ELF-1 (cell line): ENCODE measurements around the gene OR10H1.
"Not testable (repeated sequence)": the region's sequence is repeated elsewhere in the genome, so short reads cannot be mapped to it uniquely, and the experiment has no call there.

Source experiments
- DNase-seq: peaks from one replicate; pipeline ENCODE4 v3.0.0-alpha.2; 2016; ENCODE audit warnings: low read depth, low spot score

Gene OR10H1

DNA sequence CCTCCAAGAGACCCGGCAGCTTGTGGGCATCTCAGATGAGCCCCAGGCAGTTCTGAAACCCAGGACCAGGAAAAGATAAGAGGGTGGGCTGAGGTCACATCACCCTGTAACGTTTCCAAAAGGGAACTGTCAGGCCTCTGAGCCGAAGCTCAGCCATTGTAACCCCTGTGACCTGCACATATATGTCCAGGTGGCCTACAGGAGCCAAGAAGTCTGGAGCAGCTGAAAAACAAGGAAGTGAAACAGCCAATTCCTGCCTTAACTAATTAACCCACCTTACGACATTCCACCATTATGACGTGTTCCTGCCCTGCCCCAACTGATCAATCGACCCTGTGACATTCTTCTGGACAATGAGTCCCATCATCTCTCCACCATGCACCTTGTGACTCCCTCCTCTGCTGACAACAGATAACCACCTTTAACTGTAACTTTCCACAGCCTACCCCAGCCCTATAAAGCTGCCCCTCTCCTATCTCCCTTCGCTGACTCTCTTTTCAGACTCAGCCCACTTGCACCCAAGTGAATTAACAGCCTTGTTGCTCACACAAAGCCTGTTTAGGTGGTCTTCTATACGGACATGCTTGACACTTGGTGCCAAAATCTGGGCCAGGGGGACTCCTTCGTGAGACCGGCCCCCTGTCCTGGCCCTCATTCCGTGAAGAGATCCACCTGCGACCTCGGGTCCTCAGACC lies 13.3 kb upstream of the OR10H1 start:
- DNase-seq = peak; percentile 1

DNA sequence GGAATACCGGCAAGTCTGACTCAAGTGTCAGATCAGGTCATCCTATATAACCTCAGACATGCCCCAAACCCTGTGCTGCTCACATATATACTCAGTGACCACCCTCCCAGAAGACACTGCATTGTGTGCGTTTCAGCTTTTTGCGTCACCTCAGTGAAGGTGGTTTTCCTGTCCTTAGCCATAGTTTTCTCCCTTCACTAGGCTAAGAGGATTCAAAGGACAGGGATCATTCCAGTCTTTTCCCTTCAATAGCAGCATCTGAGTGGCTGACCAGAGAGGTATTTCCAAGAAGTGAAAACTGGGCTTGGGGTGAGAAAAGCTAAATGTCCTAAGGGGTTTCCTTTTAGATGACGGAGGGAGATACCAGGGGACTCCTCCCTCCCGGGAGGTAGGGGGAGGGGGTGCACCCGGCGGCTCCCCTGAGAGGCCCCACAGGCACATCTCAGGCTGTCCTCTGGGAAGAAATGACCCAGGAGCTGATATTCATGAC lies 12.7 kb upstream of the OR10H1 start:
- peak; percentile 1 for DNase-seq

DNA sequence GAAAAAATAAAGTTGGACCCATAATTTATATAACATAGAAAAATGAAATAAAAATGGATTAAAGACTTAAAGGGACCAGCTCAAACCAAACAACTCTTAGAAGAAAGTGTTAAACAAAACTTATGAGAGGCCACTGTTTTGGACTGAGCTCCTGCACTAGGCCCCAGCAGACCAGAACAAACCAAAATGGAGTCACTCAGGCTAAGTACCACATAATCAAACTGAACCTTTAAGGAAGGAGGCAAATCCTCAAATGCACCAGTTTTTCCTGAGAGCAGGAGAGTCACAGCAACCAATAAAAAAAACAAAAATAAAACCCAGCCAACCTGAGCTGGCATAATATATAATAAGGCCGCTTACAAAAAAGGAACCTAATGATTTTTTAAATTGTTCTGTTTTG lies 10.3 kb upstream of the OR10H1 start:
- DNase-seq = no peak

DNA sequence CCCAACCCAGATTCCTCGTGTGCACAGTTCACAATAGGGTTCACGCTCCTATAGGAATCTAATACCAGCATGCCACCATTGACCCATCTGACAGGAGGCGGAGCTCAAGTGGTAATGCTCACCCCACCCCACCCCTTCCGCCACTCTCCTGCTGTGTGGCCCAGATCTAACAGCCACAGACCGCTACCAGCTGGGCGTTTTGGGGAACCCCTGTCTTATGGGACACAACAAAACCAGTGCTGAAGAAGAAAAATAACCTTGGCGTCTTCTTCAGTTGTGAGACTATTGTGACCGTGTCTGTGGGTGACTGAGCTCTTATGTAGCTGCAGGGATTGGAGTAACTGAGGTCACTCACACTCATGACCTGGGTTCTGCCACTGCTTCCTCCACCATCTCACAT lies 5.2 kb upstream of the OR10H1 start:
- DNase-seq = no peak

DNA sequence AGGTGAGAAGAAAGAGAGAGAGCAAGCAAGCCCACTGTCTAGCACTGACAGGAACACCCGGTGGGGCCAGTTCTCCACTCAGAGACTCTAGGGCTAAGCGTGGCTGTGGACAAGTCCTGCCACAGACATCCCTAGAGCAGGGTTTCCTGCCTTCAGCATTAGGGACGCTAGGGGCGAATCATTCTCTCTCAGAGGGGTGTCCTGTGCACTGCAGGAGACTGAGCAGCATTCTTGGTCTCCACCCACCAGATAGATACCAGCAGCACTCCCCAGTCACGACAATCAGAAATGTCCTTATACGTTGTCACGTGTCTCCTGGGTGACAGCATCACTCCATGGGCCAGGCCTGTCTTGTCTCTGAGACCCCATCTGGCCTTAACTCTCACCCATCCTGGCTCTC lies 1.5 kb downstream of the OR10H1 start:
- no peak for DNase-seq

DNA sequence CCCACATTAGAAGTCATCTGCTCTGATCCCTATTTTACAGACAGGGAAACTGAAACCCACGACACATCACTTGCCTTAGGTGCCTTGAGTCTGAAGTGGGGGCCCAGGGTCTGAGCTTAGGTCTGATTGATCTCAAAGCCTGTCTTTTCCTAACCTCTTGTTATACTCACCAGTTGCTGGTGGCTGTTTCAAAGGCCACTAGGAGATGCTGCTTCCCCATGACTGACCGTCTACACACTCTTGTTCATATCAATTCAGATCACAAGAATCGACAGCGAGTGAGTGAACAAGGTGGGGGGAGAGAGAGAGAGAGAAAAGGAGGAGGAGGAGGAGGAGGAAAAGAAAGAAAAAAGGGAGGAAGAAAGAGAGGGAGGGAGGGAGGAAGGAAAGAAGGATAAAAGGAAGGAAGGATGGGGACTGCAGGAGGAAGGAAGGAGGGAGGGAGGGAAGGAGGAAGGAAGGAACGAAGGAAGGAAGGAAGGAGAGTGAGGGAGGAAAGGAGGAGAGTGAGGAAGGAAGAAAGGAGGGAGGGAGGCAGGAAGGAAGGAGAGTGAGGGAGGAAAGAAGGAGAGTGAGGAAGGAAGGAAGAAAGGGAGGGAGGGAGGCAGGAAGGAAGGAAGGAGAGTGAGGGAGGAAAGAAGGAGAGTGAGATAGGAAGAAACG lies 3.3 kb downstream of the OR10H1 start:
- no peak for DNase-seq

DNA sequence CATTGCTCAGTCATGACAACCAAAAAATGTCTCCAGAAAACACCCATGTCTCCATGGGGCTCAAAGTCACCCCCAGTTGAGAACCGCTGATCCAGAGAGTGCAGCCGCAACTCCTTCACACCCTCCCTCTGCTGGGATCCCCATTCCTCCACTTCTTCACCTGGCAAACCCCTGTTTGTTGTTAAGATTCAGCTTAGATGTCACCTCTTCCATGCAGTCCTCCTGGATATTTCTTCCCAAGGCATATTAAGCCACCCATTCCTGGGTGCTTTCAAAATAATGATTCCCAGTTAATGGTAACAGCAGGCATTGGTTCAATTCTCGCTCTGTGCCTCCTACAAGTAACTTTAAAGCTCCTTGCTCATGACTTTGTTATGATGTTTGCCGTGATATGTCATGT lies 4.0 kb downstream of the OR10H1 start:
- DNase-seq = no peak

DNA sequence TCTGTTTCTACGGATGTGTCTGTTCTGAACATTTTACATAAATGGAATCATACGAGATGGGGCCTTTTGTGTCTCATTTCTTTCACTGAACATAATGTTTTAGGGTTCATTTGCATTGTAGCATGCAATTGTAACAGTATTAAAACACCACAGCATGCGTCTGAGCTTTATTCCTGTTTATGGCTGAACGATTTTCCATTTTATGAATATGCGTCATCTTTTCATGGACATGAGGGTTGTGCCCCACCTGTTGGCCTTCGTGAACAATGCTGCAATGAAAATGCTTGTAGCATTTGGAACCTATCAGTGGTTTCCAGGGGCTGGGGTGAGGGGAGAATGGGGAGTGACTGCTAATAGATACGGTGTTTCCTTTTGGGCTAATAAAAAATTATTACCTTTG lies 5.1 kb downstream of the OR10H1 start:
- DNase-seq = no peak

DNA sequence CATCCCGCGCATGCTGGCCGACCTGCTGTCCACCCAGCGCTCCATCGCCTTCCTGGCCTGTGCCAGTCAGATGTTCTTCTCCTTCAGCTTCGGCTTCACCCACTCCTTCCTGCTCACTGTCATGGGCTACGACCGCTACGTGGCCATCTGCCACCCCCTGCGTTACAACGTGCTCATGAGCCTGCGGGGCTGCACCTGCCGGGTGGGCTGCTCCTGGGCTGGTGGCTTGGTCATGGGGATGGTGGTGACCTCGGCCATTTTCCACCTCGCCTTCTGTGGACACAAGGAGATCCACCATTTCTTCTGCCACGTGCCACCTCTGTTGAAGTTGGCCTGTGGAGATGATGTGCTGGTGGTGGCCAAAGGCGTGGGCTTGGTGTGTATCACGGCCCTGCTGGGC lies 21.2 kb downstream of the OR10H1 start:
- not testable (repeated sequence) for DNase-seq

DNA sequence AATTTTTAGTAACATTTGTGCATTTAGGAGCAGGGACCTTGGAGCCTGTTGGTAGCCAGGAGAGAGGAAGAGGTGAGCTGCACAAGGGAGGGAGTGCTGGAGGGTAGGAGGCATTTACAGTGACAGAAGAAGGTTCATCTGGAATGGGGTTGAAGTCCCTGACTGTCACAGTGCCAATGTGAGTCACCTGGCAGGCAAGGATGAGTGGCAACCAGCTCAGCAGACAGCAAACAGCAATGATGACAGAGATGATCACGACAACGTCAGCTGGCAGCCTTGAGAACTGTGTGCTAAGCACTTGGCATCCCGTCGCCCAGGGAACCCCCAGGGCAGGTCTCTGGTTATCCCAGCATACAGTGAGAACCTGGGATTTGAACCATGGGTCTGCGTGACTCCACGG lies 25.4 kb downstream of the OR10H1 start:
- no peak for DNase-seq

DNA sequence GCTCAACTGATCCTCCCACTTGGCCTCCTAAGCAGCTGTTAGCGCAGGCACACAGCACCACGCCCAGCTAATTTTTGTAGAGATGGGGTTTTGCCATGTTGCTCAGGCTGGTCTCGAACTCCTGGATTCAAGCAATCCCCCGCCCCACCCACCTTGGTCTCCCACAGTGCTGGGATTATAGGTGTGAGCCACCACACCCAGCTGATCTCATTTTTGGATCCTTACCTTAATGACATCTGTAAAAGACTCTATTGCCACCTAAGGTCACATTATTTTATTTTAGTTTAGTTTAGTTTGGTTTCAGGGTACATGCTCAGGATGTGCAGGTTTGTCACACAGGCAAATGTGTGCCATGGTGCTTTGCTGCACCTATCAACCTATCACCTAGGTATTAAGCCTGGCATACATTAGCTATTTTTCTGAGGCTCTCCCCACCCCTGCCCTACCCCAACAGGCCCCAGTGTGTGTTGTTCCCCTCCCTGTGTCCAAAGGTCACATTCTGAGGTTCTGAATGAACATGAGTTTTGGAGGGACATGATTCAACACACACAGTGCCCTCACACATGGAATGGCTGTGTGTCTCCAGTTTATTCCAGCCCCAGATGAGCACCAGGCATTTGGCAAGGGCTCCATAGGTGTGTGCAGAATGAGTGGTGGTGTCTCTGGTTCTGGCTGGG lies 26.7 kb downstream of the OR10H1 start:
- no peak for DNase-seq

DNA sequence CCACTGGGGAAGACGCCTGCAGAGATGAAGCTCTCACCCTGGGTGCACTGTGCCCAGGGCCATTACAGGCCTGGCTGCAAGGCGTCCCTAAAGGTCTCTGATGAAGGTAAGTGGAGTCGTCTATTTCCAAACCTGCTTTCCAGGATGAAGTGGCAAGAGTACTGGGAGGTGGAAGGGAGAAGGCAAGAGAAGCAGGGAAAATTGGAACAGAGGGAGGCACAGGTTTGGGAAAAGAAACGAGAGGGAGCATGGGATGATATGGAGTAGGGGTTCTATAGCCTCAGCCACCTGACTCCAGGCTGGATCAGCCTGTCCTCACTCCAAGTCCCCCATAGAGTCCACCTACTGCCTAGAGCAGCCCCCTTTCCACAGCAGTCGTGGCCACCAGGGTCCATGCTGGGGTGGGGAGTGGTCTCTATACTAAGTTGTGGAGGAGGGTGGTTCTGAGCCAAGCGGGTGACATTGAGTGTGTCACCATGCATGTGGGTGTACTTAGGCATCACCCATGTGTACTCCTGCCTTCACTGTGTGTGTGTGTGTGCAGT lies 27.8 kb downstream of the OR10H1 start, which contains the start of gene OR10H5:
Gene OR10H5 (plus strand): TSS at position 51 of the 545 bp plus-strand sequence. CDS start 6,388 bp downstream, outside the sequence.
- DNase-seq = no peak

DNA sequence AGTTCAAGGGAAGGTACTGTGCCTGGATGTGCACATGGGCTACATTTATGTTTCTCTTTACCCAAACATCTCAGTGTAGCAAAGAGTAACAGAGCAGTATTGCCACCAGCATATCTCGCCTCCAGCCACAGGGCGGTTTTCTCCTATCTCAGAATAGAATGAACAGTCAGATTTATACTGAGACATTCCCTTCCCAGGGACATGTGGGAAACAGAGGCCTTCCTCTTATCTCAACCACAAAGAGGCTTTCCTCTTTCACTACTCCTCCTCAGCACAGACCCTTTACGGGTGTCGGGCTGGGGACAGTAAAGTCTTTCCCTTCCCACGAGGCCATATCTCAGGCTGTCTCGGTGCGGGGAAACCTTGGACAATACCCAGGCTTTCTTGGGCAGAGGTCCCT lies 32.6 kb downstream of the OR10H1 start:
- not testable (repeated sequence) for DNase-seq

DNA sequence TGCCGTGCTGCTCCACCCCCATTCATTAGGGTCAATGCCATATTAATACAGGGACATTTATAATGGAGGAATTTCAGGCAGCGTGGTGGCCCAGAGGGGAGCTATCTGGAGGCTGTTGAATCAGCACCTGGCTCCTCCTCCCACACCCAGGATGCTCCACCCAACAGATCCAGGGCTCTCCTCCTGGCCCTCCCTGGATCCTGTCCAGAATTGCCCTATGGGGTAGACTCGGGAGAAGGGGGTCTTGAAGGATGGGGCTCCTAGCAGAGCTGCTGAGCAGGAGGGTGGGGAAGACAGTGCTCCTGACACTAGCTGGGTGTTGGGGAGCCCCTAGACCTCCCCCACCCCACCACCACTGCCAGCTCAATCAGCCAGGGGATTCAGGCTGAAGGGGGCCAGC lies 33.3 kb downstream of the OR10H1 start:
- no peak for DNase-seq

DNA sequence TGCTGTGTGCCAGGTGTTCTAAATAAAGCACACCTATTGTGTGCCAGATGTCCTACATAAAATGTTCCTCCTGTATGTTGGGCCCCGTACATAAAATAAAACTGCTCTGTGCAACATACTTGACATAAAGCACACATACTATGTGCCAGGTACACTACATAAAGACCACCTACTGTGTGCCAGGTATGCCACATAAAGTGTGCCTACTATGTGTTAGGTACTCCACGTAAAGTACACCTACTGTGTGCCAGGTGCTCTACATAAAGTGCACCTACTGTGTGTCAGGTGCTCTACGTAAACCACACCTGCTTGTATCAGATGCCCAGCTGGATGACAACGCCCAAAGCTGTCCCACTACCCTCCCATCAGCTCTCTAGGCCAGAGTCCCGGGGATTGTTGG lies 33.8 kb downstream of the OR10H1 start:
- DNase-seq = no peak

DNA sequence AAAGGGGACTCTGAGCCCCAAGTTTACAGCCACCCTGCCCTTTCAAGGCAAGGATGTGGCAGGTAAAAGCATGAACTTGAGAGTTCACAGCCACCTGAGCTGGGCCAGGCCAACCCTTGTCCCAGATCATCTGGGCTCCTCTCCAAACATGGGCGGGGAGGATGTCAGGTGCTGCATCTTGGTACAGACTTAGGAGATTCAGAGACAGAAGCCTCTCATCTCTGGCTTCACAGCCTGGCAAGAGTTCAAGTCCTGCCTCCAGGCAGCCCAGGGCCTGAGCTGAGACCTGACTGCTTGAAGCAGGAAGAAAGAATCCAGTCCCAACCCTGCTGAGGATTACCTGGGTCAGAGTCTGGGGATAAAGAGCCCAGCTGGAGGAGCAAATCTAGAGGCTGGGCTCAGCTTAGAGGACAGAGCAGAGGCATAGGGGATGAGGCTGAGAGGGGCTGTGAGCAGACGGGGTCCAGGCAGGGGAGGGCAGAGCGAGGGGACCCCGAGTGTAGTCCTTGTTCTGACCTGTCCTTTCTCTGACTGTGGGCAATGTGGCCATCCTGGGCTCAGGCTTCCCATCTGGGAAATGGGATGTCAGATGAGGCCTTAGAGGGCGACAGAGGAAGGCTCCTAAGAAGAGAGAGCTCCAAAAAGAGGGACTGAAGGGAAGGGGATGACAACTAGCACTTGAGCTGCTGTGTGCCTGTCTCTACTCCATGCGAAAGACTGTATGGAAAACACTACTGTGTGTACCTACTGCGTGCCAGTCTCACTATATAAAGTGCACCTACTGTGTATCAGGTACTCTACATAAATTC lies 34.6 kb downstream of the OR10H1 start:
- DNase-seq = no peak

DNA sequence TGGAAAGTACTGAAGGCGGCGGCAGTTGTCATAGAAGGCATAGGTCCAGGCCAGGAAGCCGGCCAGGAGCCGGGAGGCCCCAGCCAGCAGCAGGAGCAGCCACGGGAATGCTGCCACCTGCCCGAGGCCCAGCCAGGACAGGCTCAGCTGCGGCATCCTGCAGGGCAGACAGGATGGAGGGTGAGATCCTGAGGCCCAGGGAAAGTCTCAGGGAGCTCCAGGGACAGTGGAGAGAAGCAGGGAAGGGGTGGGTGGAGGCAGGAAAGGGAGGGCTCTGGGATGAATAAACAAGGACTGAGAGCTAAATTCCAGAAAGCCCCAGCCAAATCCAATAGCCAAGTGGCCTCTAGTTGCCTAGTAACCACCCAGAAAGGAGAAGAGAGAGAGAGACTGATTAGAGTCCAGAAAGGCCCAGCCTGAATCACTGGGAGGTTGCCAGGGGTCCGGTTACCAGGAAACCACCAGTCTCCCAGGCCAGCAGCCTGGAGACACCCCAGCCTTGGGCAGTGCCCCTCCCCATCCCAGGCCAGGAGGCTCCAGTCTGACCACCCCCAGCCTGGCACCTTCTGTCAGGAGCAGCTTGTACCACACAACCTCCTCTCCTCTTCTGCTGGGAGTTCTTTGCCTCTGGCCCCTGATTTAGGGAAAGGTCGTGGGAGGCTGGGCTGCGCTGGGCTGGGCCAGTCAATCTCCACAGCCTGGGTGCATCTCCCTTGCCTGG lies 35.5 kb downstream of the OR10H1 start:
- DNase-seq = no peak

DNA sequence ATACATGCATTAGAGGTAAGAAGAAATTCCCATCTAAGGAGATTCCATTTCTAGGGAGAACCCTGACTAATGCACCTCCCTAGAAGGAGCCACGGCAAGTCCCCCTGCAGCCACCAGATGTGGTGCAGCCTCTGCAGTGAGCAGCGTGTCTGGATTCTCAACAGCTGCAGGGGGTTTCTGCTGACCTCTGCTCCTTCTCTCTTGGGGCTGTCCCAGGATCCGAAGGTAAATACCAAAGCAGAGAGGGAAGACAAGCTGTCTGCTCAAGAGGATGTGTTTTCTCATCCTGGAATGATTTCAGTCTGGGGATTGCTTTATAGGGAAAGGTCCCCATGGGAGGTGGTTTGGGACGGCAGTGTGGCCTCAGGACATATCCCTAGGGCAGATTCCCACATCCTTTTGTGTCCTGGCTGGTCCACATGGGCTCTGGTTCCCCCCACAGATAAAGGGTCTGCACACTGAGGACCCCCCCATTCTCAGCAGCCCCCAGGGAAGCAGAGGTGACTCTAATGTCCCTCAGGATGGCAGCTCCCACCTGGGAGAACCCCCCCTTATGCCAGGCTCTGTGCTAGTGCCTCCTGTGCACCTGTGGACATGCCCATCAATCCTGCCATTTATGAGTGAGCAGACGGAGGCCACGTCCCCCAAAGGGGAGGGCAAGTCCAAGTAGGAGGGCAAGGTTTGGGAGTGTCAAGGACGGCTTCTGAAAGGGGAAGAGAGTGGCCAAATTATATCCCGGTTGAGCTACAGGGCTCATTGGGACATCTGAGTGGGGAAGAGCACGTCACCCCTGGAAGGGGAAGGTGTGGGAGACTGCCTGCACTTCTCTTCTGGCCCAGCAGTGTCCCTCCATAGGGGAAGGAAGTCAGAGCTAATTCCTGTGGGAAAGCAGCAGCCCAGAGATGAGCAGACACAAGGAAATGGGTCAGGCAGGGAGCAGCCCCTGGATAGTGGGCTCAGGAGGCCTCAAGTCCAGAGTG lies 38.2 kb downstream of the OR10H1 start:
- DNase-seq = no peak

DNA sequence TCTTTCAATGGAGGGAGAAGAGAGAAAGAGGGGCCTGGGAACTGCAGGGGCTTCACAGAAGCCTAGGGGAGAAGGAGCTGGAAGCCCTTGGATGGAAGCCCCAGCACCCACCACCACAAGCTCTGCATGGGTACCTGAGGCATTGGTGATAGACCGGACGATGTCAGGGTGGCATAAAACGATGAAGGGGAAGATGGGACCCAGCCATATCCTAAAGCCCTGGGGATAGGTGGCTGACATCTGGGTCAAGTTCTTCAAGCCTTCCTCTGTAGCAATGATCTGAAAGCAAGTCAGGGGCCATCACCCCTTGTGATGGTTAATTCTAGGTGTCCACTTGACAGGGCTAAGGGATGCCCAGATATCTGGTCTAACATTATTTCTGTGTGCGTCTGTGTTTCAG lies 39.2 kb downstream of the OR10H1 start:
- DNase-seq = no peak

DNA sequence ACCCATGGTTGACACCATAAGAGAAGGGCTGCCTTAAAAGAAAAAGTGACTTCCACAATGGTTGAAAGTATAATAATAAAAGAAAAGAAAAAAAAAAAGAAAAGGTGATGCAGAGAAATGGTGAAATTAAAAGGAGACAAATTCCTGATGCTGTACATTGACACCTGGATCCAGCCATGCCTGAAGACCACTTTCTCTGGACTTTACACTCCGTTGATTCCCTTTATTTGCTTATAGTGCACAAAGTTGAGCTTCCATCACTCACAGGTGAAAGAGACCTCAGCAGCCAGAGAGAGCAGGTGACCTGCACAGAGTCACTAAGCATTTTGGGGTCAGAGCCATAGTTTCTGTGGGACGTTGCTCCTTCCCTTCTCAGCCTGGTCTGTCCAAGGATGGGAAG lies 40.2 kb downstream of the OR10H1 start:
- DNase-seq = no peak
